H1 (cell line): ENCODE data around the gene ZNF775. TPM values are rescaled to one million over a fixed set of nuclear protein-coding genes. Genes with fewer than 3 reads are reported as not detected.

Experiments used
- CHD7 ChIP-seq: fragments of 300-600 bp; sonication (generic); IDR thresholded peaks from 2 replicates; pipeline ENCODE4 v1.7.1; 2012; ENCODE audit warnings: low read length, moderate library complexity, mild to moderate bottlenecking, inconsistent platforms; ENCODE audit not compliant: insufficient replicate concordance
- CTCF ChIP-seq, 3 experiments: IDR thresholded peaks; 1 replicate in 2 of 3; 2 replicates in 1 of 3; pipeline versions ENCODE4 v1.5.1 to v1.6.1; 2011; ENCODE audit warnings: low read length in 3 of 3, mild to moderate bottlenecking in 3 of 3, inconsistent platforms in 2 of 3, low read depth in 1 of 3, moderate library complexity in 1 of 3; ENCODE audit not compliant: insufficient read depth in 1 of 3; ENCODE audit errors: control extremely low read depth in 1 of 3
- EZH2 ChIP-seq: fragments of 200-600 bp; sonication (generic); IDR thresholded peaks from 2 replicates; pipeline ENCODE4 v1.7.1; 2012; ENCODE audit warnings: low read depth, mild to moderate bottlenecking, moderate library complexity, low read length, inconsistent platforms; ENCODE audit not compliant: severe bottlenecking
- FOSL1 ChIP-seq: IDR thresholded peaks from 2 replicates; pipeline ENCODE4 v1.6.1; 2011; ENCODE audit warnings: mild to moderate bottlenecking, low read depth, low read length, moderate library complexity; ENCODE audit not compliant: insufficient read depth
- JUN ChIP-seq: IDR thresholded peaks from 2 replicates; pipeline ENCODE4 v1.6.1; 2011; ENCODE audit warnings: low read depth, mild to moderate bottlenecking, improper control_type of control experiment, low read length
- KDM4A ChIP-seq: IDR thresholded peaks from one replicate; pipeline ENCODE4 v1.7.1; 2012; ENCODE audit warnings: low read depth, mild to moderate bottlenecking, moderate library complexity, low read length, inconsistent platforms; ENCODE audit not compliant: severe bottlenecking
- SUZ12 ChIP-seq: fragments of 200-600 bp; sonication (generic); IDR thresholded peaks from 2 replicates; pipeline ENCODE4 v1.6.1; 2012; ENCODE audit warnings: mild to moderate bottlenecking, inconsistent platforms, low read length, moderate library complexity, mixed read lengths
- TAF1 ChIP-seq: IDR thresholded peaks from 2 replicates; pipeline ENCODE4 v1.6.1; 2011; ENCODE audit warnings: mild to moderate bottlenecking, low read depth, low read length
- TAF7 ChIP-seq: optimal IDR thresholded peaks from 2 replicates; pipeline ENCODE3; 2011; ENCODE audit warnings: low read depth, mild to moderate bottlenecking, inconsistent platforms, low read length, moderate library complexity, borderline replicate concordance
- polyA plus RNA-seq, 7 experiments: library from polyadenylated mRNA; depleted of rRNA in 3 of 7; stranded (reverse) in 5 of 7; unstranded in 2 of 7; fragments of >200 nt in 5 of 7; fragments of 200-250 nt in 2 of 7; gene quantifications; 1 replicate in 5 of 7; 2 replicates in 1 of 7; 4 replicates in 1 of 7; pipeline versions ENCODE4 v1.2.1 to v1.2.3, GENCODE V29; 2011 to 2013; ENCODE audit warnings: missing spikeins in 2 of 7, mixed read lengths in 2 of 7
- total RNA-seq: library from RNA; stranded (reverse); fragmentation: NEBNext Ultra II Directional; extraction: Animal tissue kit (Norgen Biotek cat#: 25700); gene quantifications from 2 replicates; pipeline ENCODE4 v1.2.1, GENCODE V29; 2021

The ZNF775 gene
- total and polyA plus RNA-seq, 2 of the 8 experiments (the other 6 are each of a cell fraction or from before 2014, with no cell fraction given) = 13.6 to 21.5 TPM

GRCh38 chr7:150396426-150396825 lies 17.3 kb downstream of the ZNF775 start (continued):
- TF ChIP-seq CHD7 = no peak
- no peak for TF ChIP-seq JUN
- TF ChIP-seq TAF7 = no peak
- no peak for TF ChIP-seq FOSL1
- TF ChIP-seq EZH2 = no peak
- no peak for TF ChIP-seq TAF1
- TF ChIP-seq KDM4A = no peak
- TF ChIP-seq CTCF (IDR thresholded peaks at IDR 0.05; ENCODE audit: control extremely low read depth in 1 of 3, insufficient read depth in 1 of 3, low read depth in 1 of 3, low read length in 3 of 3) = no peak
- no peak for TF ChIP-seq SUZ12
